CD4-positive, alpha-beta memory T cell (primary cell): ENCODE data around the gene FCER2. TPM values are rescaled to one million over a fixed set of nuclear protein-coding genes. Genes with fewer than 3 reads are reported as not detected.
"Not testable (repeated sequence)": the region's sequence is repeated elsewhere in the genome, so short reads cannot be mapped to it uniquely, and the experiment has no call there.

Source experiments
- CTCF ChIA-PET: fragments of 350-600 bp; sonication (Branson Sonifier 250); formaldehyde crosslinking; loops from one replicate; lab custom pipeline; 2021; ENCODE audit warnings: inconsistent platforms; ENCODE audit not compliant: partially characterized antibody; lab: Charles Lee
- POLR2A ChIA-PET: fragments of 350-600 bp; sonication (Branson Sonifier 250); formaldehyde crosslinking; loops from one replicate; lab custom pipeline; 2021; ENCODE audit not compliant: partially characterized antibody; lab: Charles Lee
- DNase-seq, 5 donors: peaks; one replicate each; pipeline versions ENCODE4 v3.0.0 to v3.0.0-alpha.2; 2020 to 2022; ENCODE audit warnings: mixed read lengths in 1 of 5
- H3K27ac ChIP-seq: one replicate; pipeline ENCODE4 v1.7.0; 2013; ENCODE audit warnings: low read depth, low read length
- H3K27me3 ChIP-seq: 2 replicates; pipeline ENCODE4 v1.7.0; 2013; ENCODE audit warnings: mild to moderate bottlenecking, low read length, moderate library complexity; ENCODE audit not compliant: insufficient read depth
- H3K36me3 ChIP-seq: 2 replicates; pipeline ENCODE4 v1.7.0; 2013; ENCODE audit warnings: mild to moderate bottlenecking, low read length, moderate library complexity; ENCODE audit not compliant: insufficient read depth
- H3K4me1 ChIP-seq: 2 replicates; pipeline ENCODE4 v1.7.0; 2013; ENCODE audit warnings: mild to moderate bottlenecking, low read length, moderate library complexity; ENCODE audit not compliant: insufficient read depth
- H3K4me3 ChIP-seq, 2 donors: one replicate each; pipeline ENCODE4 v1.7.0; 2013; ENCODE audit warnings: low read length in 2 of 2, mild to moderate bottlenecking in 1 of 2
- H3K9me3 ChIP-seq, 2 donors: one replicate each; pipeline ENCODE4 v1.7.0; 2013; ENCODE audit warnings: low read length in 2 of 2, control low read depth in 1 of 2; ENCODE audit not compliant: control insufficient read depth in 1 of 2
- H3K27ac Mint-ChIP-seq, 7 donors: one replicate each; pipeline ENCODE4 v1.8.0; 2020 to 2021; ENCODE audit warnings: mixed read lengths in 7 of 7, mild to moderate bottlenecking in 6 of 7, inconsistent platforms in 3 of 7, moderate library complexity in 3 of 7
- H3K27me3 Mint-ChIP-seq, 2 donors: one replicate each; pipeline ENCODE4 v1.8.0; 2020 to 2021; ENCODE audit warnings: mixed read lengths in 2 of 2
- H3K36me3 Mint-ChIP-seq, 2 donors: one replicate each; pipeline ENCODE4 v1.8.0; 2020 to 2021; ENCODE audit warnings: mixed read lengths in 2 of 2, inconsistent platforms in 1 of 2, mild to moderate bottlenecking in 1 of 2
- H3K4me1 Mint-ChIP-seq, 4 donors: one replicate each; pipeline ENCODE4 v1.8.0; 2020 to 2021; ENCODE audit warnings: mixed read lengths in 4 of 4, mild to moderate bottlenecking in 1 of 4
- H3K4me3 Mint-ChIP-seq, 8 donors: one replicate each; pipeline ENCODE4 v1.8.0; 2020 to 2021; ENCODE audit warnings: mixed read lengths in 8 of 8, mild to moderate bottlenecking in 7 of 8, moderate library complexity in 6 of 8, inconsistent platforms in 3 of 8
- H3K9me3 Mint-ChIP-seq, 8 donors: one replicate each; pipeline ENCODE4 v1.8.0; 2020 to 2021; ENCODE audit warnings: mixed read lengths in 8 of 8, mild to moderate bottlenecking in 5 of 8, inconsistent platforms in 3 of 8, moderate library complexity in 1 of 8
- intact Hi-C: fragments of 100-400 bp; cut with micrococcal nuclease; formaldehyde crosslinking; loops from one replicate; pipeline ENCODE4 v1.15.1; 2023
- polyA plus RNA-seq, 2 donors: library from polyadenylated mRNA; unstranded; fragments of 300-500 nt; fragmentation: Illumina TruSeq; gene quantifications; one replicate each; pipeline ENCODE4 v1.2.3, GENCODE V29; 2021
- total RNA-seq, 2 experiments: library from RNA; stranded (reverse); gene quantifications; one replicate each; pipeline ENCODE4 v1.2.3, GENCODE V29; 2021

FCER2 gene, protein sequence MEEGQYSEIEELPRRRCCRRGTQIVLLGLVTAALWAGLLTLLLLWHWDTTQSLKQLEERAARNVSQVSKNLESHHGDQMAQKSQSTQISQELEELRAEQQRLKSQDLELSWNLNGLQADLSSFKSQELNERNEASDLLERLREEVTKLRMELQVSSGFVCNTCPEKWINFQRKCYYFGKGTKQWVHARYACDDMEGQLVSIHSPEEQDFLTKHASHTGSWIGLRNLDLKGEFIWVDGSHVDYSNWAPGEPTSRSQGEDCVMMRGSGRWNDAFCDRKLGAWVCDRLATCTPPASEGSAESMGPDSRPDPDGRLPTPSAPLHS
- not detected for total RNA-seq
- under 1 TPM in 1 of 2 donors, not detected in 1; 0.93 TPM for polyA plus RNA-seq

DNA sequence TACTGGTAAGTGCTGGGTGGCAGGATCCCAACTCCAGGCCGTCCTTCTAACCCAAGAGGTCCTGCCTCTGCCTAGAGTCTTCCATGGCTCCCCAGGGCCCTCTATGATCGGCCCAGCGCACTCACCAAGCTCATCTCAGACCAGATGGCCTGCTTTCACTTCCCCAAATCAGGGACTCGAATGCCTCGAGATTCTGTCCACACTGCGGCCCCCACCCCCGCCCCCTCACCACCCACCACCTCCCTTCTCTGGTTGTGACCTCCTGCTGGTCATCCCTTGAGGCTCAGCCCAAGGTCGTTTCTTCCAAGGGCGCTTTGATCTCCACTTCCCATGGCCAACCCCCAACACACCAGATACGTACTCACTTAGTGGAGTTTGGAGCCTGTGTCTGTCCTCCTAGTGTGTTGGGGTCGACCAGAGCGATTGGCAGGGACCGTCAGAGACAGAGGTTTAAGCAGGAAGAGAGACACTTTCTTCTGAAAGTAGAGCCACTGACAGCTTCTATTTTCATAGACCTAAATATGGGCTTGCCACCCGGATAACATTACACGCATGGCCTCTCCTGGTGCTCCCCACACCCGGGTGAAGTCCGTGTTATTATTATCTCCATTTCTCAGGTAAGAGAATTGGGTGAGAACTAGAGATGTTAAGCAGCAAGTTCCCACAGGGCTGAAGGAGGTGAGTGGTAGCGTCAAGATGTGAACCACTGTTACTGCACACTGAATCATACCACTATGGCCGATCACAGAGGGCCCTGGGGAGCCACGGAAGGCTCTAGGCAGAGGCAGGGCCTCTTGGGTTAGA, at the start of gene FCER2:
TSS of gene FCER2 (minus strand) at position 478 of the 804 bp plus-strand sequence. CDS start 2,371 bp downstream, outside the sequence.
- POLR2A ChIA-PET: no interaction called here
- Mint-ChIP-seq H3K9me3 (no peaks in the 10 kb centered on the region), H3K27me3 (peaks cover 0 to 7% of the 10 kb centered on the region in 2 donors), H3K4me3 (no peak within 1 kb of the TSS), H3K4me1 (peaks cover 17 to 42% (median 33%) of the 10 kb centered on the region in 4 donors), H3K27ac (peak within 1 kb of the TSS in 4 of 7 donors; percentile 47 to 69 (median 49)), H3K36me3 (no peaks in the 10 kb centered on the region)
- CTCF ChIA-PET: interaction anchor here (0.7 kb wide), 1 partner anchor 21 kb away, joined by 3 read pairs; the partner anchor contains the start of gene TRAPPC5
- Histone ChIP-seq H3K9me3 (no peaks in the 10 kb centered on the region), H3K4me1 (peaks cover 27% of the 10 kb centered on the region), H3K4me3 (no peak within 1 kb of the TSS), H3K27ac (no peak within 1 kb of the TSS), H3K36me3 (no peaks in the 10 kb centered on the region), H3K27me3 (no peaks in the 10 kb centered on the region)
- DNase-seq: no peak
- intact Hi-C loops: loop anchor here (10.0 kb wide), 1 partner anchor 53 kb away; no protein-coding TSS in a partner anchor

DNA sequence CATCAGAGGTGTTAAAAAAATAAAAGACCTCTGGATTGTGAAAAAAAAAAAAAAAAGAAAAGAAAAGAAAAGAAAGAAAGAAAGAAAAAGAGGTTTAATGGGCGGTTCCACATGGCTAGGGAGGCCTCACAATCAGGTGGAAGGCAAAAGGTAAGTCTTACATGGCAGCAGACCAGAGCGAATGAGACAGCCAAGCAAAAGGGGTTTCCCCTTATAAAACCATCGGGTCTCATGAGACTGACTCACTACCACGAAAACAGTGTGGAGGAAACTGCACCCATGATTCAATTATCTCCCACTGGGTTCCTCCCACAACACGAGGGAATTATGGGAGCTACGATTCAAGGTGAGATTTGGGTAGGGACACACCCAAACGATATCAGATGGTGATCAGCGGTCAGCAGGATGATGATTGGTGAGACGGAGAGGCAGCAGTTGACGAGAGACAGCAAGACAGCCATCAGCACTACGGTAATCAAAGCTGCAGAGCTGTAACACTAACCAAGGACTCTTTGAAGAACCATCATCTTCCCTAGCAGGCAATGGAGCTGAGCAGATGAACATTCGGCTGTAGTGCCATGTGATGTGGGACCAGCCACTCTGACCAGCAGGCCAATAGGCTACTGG, 49.3 kb upstream of the FCER2 start:
- Histone ChIP-seq H3K27me3 (no peaks in the 10 kb centered on the region), H3K27ac (no peak overlapping the region), H3K36me3 (no peaks in the 10 kb centered on the region), H3K9me3 (peaks cover 0 to 2% of the 10 kb centered on the region in 2 donors), H3K4me1 (no peaks in the 10 kb centered on the region), H3K4me3 (no peak overlapping the region)
- DNase-seq: peak in 2 of 5 donors; percentile 40 to 64
- Mint-ChIP-seq H3K27me3 (peaks cover 4 to 7% of the 10 kb centered on the region in 2 donors), H3K36me3 (peaks cover 3 to 7% of the 10 kb centered on the region in 2 donors), H3K4me1 (peaks cover 3 to 10% (median 8%) of the 10 kb centered on the region in 4 donors), H3K4me3 (peak overlapping the region in 1 of 8 donors; percentile 55), H3K27ac (peak overlapping the region in 4 of 7 donors; percentile 17 to 77 (median 59)), H3K9me3 (peaks cover 4 to 21% (median 9%) of the 10 kb centered on the region in 8 donors)
- POLR2A ChIA-PET: no interaction called here
- intact Hi-C loops: loop anchor here (10.0 kb wide), 1 partner anchor 46 kb away; the partner anchor contains the start of gene FCER2
- CTCF ChIA-PET: no interaction called here

DNA sequence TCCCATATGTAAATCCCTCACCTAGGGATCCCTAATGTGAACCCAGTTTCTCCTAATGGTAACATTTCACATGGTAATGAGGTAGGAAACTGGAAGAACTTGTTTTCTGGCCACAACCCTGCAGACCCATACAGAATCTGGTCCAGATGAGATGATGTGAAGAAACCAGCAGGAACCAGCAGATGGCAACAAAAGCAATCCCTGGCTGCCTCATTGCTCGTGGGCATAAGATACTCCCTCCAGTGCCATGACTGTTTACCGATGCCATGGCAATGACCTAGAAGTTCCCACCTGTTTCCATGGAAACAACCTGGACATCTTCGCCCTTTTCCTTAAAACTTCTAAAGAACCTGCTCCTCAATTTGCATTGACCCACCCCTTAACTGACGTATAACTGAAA, 46.8 kb upstream of the FCER2 start:
- CTCF ChIA-PET: no interaction called here

DNA sequence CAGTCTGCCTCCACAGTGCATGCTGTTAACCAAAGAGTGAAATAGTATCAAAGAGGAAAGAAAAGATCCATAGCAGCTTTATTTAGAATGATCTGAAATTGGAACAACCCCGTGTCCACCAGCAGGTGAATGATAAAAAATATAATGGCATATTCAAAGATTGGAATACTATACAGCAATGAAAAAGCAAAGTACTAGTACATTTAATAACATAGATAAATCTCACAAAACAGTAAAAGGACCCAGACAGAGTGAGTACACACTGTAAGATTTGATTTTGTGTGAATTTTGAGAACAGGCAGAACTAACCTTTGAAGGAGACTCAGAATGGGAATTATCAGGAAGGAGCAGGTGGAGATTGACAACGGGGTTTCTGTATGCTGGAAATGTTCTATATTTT, 46.2 kb upstream of the FCER2 start:
- peaks cover 0 to 2% (median under 1%) of the 10 kb centered on the region in 8 donors for H3K9me3 Mint-ChIP-seq
- Histone ChIP-seq H3K36me3 (no peaks in the 10 kb centered on the region), H3K27ac (no peak overlapping the region), H3K4me1 (no peaks in the 10 kb centered on the region), H3K27me3 (no peaks in the 10 kb centered on the region), H3K9me3 (no peaks in the 10 kb centered on the region), H3K4me3 (no peak overlapping the region)
- no peak for DNase-seq
- CTCF ChIA-PET: interaction anchor here (1.1 kb wide), 1 partner anchor 104 kb away, joined by 3 read pairs; no protein-coding TSS in a partner anchor
- H3K4me3 Mint-ChIP-seq: no peak overlapping the region
- intact Hi-C loops: no loop called here
- peaks cover 4 to 13% of the 10 kb centered on the region in 2 donors for H3K27me3 Mint-ChIP-seq
- H3K36me3 Mint-ChIP-seq: no peaks in the 10 kb centered on the region
- peaks cover 3 to 10% (median 7%) of the 10 kb centered on the region in 4 donors for H3K4me1 Mint-ChIP-seq
- POLR2A ChIA-PET: no interaction called here
- no peak overlapping the region for H3K27ac Mint-ChIP-seq

More for the DNA sequence above, 46.8 kb upstream of the FCER2 start:
- Histone ChIP-seq H3K36me3 (no peaks in the 10 kb centered on the region), H3K27ac (no peak overlapping the region), H3K4me3 (no peak overlapping the region), H3K4me1 (no peaks in the 10 kb centered on the region), H3K9me3 (no peaks in the 10 kb centered on the region), H3K27me3 (no peaks in the 10 kb centered on the region)
- POLR2A ChIA-PET: no interaction called here
- intact Hi-C loops: no loop called here
- Mint-ChIP-seq H3K27me3 (peaks cover 4 to 11% of the 10 kb centered on the region in 2 donors), H3K27ac (no peak overlapping the region), H3K4me1 (peaks cover 3 to 10% (median 8%) of the 10 kb centered on the region in 4 donors), H3K9me3 (peaks cover 0 to 3% (median under 1%) of the 10 kb centered on the region in 8 donors), H3K36me3 (no peaks in the 10 kb centered on the region), H3K4me3 (no peak overlapping the region)
- no peak for DNase-seq

DNA sequence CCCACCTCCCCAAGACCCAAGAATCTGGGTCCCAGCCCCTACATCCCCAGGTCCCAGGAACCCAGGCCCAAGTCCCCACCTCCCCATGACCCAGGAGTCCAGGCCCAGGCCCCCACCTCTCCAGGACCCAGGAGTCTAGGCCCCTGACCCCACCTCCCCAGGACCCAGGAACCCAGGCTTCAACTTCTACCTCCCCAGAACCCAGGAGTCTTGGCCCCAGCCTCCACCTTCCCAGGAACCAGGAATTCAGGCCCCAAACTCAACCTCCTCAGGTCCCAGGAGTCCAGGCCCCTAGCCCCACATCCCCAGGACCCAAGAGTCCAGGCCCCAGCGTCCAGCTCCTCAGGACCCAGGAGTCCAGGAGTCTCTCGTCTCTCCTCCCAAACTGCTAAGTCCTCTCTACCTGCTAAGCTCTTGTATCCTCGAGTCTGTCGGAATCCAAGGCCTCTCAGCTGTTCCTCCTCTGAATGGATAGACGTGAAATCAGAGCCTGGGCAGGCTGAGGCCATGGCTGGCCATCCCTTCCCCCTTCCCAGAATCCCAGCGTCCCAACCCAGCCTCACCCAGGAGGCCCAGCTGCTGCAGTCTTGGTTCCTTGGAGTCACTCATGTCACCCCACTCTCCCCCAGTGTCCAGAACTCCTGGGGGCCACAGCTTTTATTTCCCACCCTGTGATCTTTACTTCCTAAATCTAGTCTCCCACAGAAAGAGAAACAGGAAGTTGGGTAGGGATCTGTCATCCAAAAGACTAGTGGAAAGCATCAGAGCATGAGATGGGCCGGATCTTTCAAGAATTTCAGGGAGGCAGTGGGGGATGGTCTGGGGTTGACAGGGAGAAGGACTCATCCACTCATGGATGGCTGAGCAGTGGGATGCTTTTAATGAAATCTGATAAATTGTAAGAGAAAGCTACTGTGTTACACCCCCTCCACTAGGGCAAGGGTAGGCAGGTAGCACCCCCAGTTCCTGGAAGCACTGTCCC, 45.3 kb upstream of the FCER2 start, which contains the start of gene CD209:
TSS of gene CD209 (minus strand) at position 632 of the 982 bp plus-strand sequence. CDS start at position 609, 23 bp downstream.
- H3K9me3 ChIP-seq: no peaks in the 10 kb centered on the region
- H3K36me3 Mint-ChIP-seq: no peaks in the 10 kb centered on the region
- H3K4me1 Mint-ChIP-seq: peaks cover 3 to 10% (median 7%) of the 10 kb centered on the region in 4 donors
- no peak within 1 kb of the TSS for H3K27ac ChIP-seq
- H3K27me3 Mint-ChIP-seq: peaks cover 2 to 12% of the 10 kb centered on the region in 2 donors
- no peak within 1 kb of the TSS for H3K4me3 Mint-ChIP-seq
- ChIA-PET CTCF (interaction anchor here (1.1 kb wide), 1 partner anchor 105 kb away, joined by 3 read pairs; no protein-coding TSS in a partner anchor), POLR2A (no interaction called here)
- no peak within 1 kb of the TSS for H3K4me3 ChIP-seq
- no peak for DNase-seq
- no peaks in the 10 kb centered on the region for H3K4me1 ChIP-seq
- H3K27ac Mint-ChIP-seq: peak within 1 kb of the TSS in 2 of 7 donors; percentile 51 to 81
- H3K9me3 Mint-ChIP-seq: peaks cover 0 to 2% (median 0%) of the 10 kb centered on the region in 8 donors
- no peaks in the 10 kb centered on the region for H3K36me3 ChIP-seq
- intact Hi-C loops: no loop called here
- H3K27me3 ChIP-seq: no peaks in the 10 kb centered on the region

DNA sequence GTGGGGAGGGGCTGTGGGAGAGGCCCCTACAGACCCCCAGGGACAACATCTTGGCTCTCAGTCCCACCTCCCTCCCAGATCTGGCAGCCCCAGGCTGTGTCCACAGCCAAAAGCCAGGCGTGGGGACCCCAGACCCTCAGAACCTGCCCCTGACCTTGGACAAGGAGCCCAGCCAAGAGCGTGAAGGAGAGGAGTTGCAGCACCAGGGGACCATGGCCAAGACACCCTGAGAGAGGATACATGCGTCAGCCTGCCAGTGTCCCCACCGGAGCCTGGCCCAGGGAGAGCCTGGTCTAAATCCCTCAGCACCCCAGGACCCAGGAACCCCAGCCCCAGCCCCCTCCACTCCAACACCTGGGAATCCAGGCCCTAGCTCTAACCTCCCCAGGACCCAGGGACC, 44.4 kb upstream of the FCER2 start:
- H3K27me3 ChIP-seq, POLR2A ChIA-PET, H3K36me3 ChIP-seq, DNase-seq, H3K9me3 ChIP-seq, H3K27ac Mint-ChIP-seq, H3K4me1 Mint-ChIP-seq, H3K4me1 ChIP-seq, intact Hi-C loops, CTCF ChIA-PET, H3K9me3 Mint-ChIP-seq, H3K4me3 ChIP-seq, H3K27ac ChIP-seq, H3K36me3 Mint-ChIP-seq, H3K4me3 Mint-ChIP-seq: not testable (repeated sequence)
- peaks cover 3 to 13% of the 10 kb centered on the region in 2 donors for H3K27me3 Mint-ChIP-seq
